ENCODE measurements around the gene SEMA3A.

GRCh38 chr7:84145892-84146291 lies 48.7 kb downstream of the SEMA3A start:
- no peak for TF ChIP-seq CTCF (conservative IDR thresholded peaks at IDR 0.05)
- no peak for TF ChIP-seq EZH2 (IDR thresholded peaks at IDR 0.05; ENCODE audit: low read depth)

Measured in PC-9 (cell line).